22Rv1 (cell line): ENCODE measurements around the gene BYSL.

Experiments used
- ZFX ChIP-seq: fragments of 450-650 bp; IDR thresholded peaks from 2 replicates; pipeline ENCODE4 v1.6.1; 2017; ENCODE audit warnings: antibody characterized with exemption, borderline replicate concordance
- TF ChIP-seq, protein P1 (sequence below): fragments of 450-650 bp; IDR thresholded peaks from 2 replicates; pipeline ENCODE4 v1.5.1; 2017; ENCODE audit warnings: mild to moderate bottlenecking

DNA sequence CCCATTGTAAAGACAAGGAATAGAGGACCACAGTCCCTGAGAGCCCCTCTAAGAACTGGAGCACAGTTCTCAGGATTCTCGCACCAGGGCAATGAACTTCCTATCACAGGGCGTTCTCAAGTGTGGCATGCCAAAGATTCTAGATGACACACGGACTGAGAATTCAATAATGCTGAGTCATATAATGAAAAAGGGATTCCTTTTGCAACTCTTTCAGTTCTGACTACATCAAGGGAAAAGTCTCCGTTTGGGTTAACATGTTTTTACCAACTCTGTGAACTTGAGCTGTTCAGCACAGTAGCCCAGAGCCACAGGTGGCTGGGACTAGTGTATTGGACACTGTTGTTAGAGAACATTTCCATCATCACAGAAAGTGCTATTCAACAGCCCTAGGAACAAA lies 3.8 kb upstream of the BYSL start:
- TF ChIP-seq, protein P1, sequence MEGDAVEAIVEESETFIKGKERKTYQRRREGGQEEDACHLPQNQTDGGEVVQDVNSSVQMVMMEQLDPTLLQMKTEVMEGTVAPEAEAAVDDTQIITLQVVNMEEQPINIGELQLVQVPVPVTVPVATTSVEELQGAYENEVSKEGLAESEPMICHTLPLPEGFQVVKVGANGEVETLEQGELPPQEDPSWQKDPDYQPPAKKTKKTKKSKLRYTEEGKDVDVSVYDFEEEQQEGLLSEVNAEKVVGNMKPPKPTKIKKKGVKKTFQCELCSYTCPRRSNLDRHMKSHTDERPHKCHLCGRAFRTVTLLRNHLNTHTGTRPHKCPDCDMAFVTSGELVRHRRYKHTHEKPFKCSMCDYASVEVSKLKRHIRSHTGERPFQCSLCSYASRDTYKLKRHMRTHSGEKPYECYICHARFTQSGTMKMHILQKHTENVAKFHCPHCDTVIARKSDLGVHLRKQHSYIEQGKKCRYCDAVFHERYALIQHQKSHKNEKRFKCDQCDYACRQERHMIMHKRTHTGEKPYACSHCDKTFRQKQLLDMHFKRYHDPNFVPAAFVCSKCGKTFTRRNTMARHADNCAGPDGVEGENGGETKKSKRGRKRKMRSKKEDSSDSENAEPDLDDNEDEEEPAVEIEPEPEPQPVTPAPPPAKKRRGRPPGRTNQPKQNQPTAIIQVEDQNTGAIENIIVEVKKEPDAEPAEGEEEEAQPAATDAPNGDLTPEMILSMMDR = no peak
- no peak for TF ChIP-seq ZFX
